Measurements from ENCODE around the gene ERFL. TPM values are rescaled to one million over a fixed set of nuclear protein-coding genes. Genes with fewer than 3 reads are reported as not detected.
A peak's percentile ranks its signal among the peaks of the same experiment; 100 is the strongest.

The ERFL gene
- total and polyA plus RNA-seq, 10 donors: 0.46 to 3.0 (median 2.1) TPM

DNA sequence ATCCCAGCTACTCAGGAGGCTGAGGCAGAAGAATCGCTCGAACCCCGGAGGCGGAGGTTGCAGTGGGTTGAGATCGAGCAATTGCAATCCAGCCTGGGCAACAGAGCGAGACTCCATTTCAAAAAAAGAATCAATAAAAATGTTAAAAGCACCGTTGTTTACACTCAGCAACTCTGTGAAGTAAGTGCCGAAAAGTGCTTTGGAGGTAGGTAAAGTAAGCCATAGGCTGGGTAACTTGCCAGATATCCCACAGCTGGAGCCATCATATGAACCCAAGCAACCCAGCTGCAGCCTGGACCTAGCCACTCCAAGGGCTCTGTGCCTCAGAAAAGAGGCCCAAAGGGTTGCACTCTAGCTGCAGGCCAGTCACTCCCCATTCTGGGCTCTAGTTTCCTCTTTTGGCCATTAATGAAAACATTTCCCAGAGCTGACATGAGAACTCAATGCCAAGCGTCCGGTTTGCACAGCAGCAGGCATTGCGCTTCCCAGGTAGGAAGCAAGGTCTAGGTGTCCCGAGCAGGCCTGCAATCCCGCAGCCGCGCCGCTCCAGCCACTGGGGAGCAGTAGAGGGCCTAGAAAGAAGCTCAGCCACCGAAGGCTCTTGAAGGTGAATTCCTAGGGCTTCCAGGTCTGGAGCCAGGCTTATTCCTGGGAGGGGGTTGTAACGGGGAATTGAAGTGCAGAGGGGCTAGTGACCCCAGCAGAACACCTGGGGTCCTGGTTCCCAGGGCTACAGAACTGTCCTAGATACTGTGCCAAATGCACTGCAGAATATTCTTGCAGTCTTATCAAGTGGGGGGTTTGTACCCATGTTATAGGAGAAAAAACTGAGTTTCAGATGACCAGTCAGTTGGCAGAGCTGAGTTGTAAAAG, 55.2 kb downstream of the ERFL start:
- TF ChIP-seq, protein P1, sequence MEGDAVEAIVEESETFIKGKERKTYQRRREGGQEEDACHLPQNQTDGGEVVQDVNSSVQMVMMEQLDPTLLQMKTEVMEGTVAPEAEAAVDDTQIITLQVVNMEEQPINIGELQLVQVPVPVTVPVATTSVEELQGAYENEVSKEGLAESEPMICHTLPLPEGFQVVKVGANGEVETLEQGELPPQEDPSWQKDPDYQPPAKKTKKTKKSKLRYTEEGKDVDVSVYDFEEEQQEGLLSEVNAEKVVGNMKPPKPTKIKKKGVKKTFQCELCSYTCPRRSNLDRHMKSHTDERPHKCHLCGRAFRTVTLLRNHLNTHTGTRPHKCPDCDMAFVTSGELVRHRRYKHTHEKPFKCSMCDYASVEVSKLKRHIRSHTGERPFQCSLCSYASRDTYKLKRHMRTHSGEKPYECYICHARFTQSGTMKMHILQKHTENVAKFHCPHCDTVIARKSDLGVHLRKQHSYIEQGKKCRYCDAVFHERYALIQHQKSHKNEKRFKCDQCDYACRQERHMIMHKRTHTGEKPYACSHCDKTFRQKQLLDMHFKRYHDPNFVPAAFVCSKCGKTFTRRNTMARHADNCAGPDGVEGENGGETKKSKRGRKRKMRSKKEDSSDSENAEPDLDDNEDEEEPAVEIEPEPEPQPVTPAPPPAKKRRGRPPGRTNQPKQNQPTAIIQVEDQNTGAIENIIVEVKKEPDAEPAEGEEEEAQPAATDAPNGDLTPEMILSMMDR (IDR thresholded peaks at IDR 0.05 in 8 of 11, conservative IDR thresholded peaks at IDR 0.05 in 3 of 11): peak; percentile 58 to 86 (median 74)
- TF ChIP-seq POLR2AphosphoS5 (IDR thresholded peaks at IDR 0.05) (peak; percentile 72 to 83 (median 82)), POLR2A (IDR thresholded peaks at IDR 0.05) (no peak)
- H3K36me3 ChIP-seq: peaks cover 7 to 50% (median 42%) of the 10 kb centered on the region in 6 donors
- no peaks in the 10 kb centered on the region for H3K9me3 ChIP-seq
- peak; percentile 94 for DNase-seq
- 44 to 53% (median 48%) methylated on average over 17 to 18 of the region's 18 CpGs for WGBS, 5 donors
- peaks cover 58 to 100% (median 98%) of the 10 kb centered on the region in 6 donors for H3K4me1 ChIP-seq
- no peaks in the 10 kb centered on the region for H3K27me3 ChIP-seq (replicated peaks in 1 of 7)
- peak overlapping the region in 1 of 8 donors; percentile 47 for H3K4me3 ChIP-seq
- intact Hi-C loops (cut with DNase I; ENCODE audit: low total_unique reads): loop anchor here (5.0 kb wide), 1 partner anchor 74 kb away; no protein-coding TSS in a partner anchor
- peak overlapping the region; percentile 61 to 99 (median 82) for H3K27ac ChIP-seq

DNA sequence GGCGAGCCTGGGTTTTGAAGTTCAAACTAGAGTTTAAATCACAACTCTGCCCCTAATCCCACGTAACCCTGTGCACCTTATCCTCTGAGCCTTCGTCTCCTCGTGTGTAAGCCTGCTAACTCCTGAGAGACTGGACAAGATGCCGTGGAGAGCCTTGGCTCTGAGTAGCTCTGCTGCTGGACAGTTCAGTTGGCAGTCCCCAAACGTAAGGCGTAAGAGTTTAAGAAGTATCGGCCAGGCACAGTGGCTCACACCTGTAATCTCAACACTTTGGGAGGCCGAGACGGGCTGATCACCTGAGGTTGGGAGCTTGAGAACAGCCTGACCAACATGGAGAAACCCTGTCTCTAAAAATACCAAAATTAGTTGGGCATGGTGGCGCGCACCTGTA, 55.9 kb downstream of the ERFL start:
- Histone ChIP-seq H3K27me3 (replicated peaks in 1 of 7) (no peaks in the 10 kb centered on the region), H3K4me1 (peaks cover 61 to 100% (median 98%) of the 10 kb centered on the region in 6 donors), H3K9me3 (no peaks in the 10 kb centered on the region), H3K27ac (peak overlapping the region; percentile 61 to 99 (median 82)), H3K4me3 (peak overlapping the region in 1 of 8 donors; percentile 47), H3K36me3 (peaks cover 7 to 57% (median 46%) of the 10 kb centered on the region in 6 donors)
- WGBS, 5 donors: 84 to 88% (median 87%) methylated on average over 12 of the region's 12 CpGs
- TF ChIP-seq POLR2A (IDR thresholded peaks at IDR 0.05) (no peak), POLR2AphosphoS5 (IDR thresholded peaks at IDR 0.05) (no peak)
- TF ChIP-seq, protein P1 (IDR thresholded peaks at IDR 0.05 in 8 of 11, conservative IDR thresholded peaks at IDR 0.05 in 3 of 11): no peak
- intact Hi-C loops (cut with DNase I; ENCODE audit: low total_unique reads): loop anchor here (5.0 kb wide), 1 partner anchor 75 kb away; no protein-coding TSS in a partner anchor
- no peak for DNase-seq

DNA sequence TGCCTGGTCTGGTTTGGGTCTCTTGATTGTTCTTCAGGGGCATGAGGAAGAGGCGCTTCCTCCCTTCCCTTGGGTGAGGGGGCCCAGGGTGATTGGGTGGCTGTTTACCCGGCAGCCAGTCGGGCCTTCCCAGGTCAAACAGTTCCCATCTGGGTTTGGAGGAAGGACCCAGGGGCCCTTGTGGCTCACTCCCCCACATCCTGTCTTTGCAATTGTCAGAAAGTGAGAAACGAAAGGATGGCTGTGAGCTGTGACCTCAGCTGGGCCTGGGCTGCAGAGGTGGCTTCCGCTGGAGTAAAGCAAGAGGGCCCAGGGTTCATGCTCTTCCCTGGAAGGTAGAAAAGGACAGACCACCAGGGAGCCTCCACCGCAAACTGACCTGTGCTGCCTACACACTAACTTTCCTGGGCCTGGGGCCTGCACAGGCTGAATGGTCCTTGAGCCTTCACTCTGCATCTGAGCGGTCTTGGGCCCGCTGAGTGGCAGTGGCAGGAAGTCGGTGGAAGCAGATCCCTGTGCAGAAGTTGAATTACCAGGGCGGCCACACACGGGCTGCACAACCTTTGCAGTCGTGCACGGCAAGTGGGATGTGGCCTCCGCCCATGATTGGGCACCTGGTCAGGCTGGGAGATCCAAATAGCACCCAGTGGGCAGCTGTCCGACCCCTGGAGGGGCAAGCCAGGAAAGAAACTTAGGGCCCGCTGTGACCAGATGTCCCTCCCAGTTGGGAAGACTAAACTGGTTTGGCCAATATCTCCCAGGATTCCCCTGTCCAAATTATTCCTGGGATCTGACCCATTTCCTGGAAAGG, 56.5 kb downstream of the ERFL start:
- no peak for TF ChIP-seq POLR2A (IDR thresholded peaks at IDR 0.05)
- TF ChIP-seq, protein P1 (IDR thresholded peaks at IDR 0.05 in 8 of 11, conservative IDR thresholded peaks at IDR 0.05 in 3 of 11): no peak
- peak; percentile 81 to 90 (median 85) for TF ChIP-seq POLR2AphosphoS5 (IDR thresholded peaks at IDR 0.05)
- WGBS, 5 donors: 18 to 22% (median 19%) methylated on average over 10 to 16 of the region's 16 CpGs
- no peaks in the 10 kb centered on the region for H3K27me3 ChIP-seq (replicated peaks in 1 of 7)
- peaks cover 7 to 63% (median 48%) of the 10 kb centered on the region in 6 donors for H3K36me3 ChIP-seq
- peak overlapping the region in 2 of 8 donors; percentile 6 to 47 for H3K4me3 ChIP-seq
- intact Hi-C loops (cut with DNase I; ENCODE audit: low total_unique reads): loop anchor here (5.0 kb wide), 1 partner anchor 76 kb away; no protein-coding TSS in a partner anchor
- peak; percentile 90 for DNase-seq
- peaks cover 63 to 100% (median 98%) of the 10 kb centered on the region in 6 donors for H3K4me1 ChIP-seq
- peak overlapping the region; percentile 61 to 99 (median 82) for H3K27ac ChIP-seq
- no peaks in the 10 kb centered on the region for H3K9me3 ChIP-seq
